Endometrial microvascular endothelial cells (primary cell): ENCODE results near the gene CD93. TPM values are rescaled to one million over a fixed set of nuclear protein-coding genes. Genes with fewer than 3 reads are reported as not detected.

ENCODE experiments used
- in situ Hi-C: cut with HindIII; loops from 2 replicates; pipeline ENCODE4 v1.10.0; 2017; ENCODE audit warnings: low sequenced_read_pairs, low pct_unique_long_range_greater_than_20kb; ENCODE audit errors: inconsistent ontology term
- total RNA-seq: library from RNA; depleted of rRNA; stranded (reverse); fragments of >200 nt; gene quantifications from one replicate; pipeline ENCODE4 v1.2.3, GENCODE V29; 2015; ENCODE audit errors: inconsistent ontology term

Gene CD93
- total RNA-seq, 1 donor from 2014 or later, result 477 TPM

GRCh38 chr20:23105193-23105592, 19.1 kb upstream of the CD93 start:
- in situ Hi-C loops, result no loop called here

GRCh38 chr20:23103284-23104018, 17.3 kb upstream of the CD93 start:
- in situ Hi-C loops, result no loop called here

- in situ Hi-C loops, result no loop called here
Observed at GRCh38 chr20:23101696-23102406, 15.7 kb upstream of the CD93 start.

- in situ Hi-C loops, result no loop called here
Observed at GRCh38 chr20:23100720-23101107, 14.6 kb upstream of the CD93 start.

- in situ Hi-C loops, result no loop called here
Observed at GRCh38 chr20:23099791-23100719, 13.9 kb upstream of the CD93 start.

- in situ Hi-C loops, result no loop called here
Observed at GRCh38 chr20:23097636-23098580, 11.8 kb upstream of the CD93 start.

- in situ Hi-C loops, result no loop called here
Observed at GRCh38 chr20:23096986-23097520, 10.9 kb upstream of the CD93 start.

- in situ Hi-C loops, result no loop called here
Observed at GRCh38 chr20:23096097-23096496, 10.0 kb upstream of the CD93 start.

- in situ Hi-C loops, result no loop called here
Observed at GRCh38 chr20:23095499-23095898, 9.4 kb upstream of the CD93 start.

GRCh38 chr20:23094927-23095326, 8.8 kb upstream of the CD93 start:
- in situ Hi-C loops, result no loop called here

GRCh38 chr20:23094213-23094896, 8.2 kb upstream of the CD93 start:
- in situ Hi-C loops, result no loop called here

- in situ Hi-C loops, result no loop called here
Observed at GRCh38 chr20:23093613-23094012, 7.5 kb upstream of the CD93 start.

GRCh38 chr20:23092861-23093495, 6.9 kb upstream of the CD93 start:
- in situ Hi-C loops, result no loop called here

GRCh38 chr20:23092384-23092756, 6.2 kb upstream of the CD93 start:
- in situ Hi-C loops, result no loop called here

- in situ Hi-C loops, result no loop called here
Observed at GRCh38 chr20:23091721-23092383, 5.7 kb upstream of the CD93 start.

GRCh38 chr20:23090878-23091277, 4.8 kb upstream of the CD93 start:
- in situ Hi-C loops, result no loop called here

- in situ Hi-C loops, result no loop called here
Observed at GRCh38 chr20:23090147-23090546, 4.0 kb upstream of the CD93 start.
